ENCODE measurements around the gene ACVR1B. TPM values are rescaled to one million over a fixed set of nuclear protein-coding genes. Genes with fewer than 3 reads are reported as not detected.

Gene ACVR1B
- total RNA-seq, 2 experiments from 2014 or later, result 8.7 to 9.1 TPM

DNA sequence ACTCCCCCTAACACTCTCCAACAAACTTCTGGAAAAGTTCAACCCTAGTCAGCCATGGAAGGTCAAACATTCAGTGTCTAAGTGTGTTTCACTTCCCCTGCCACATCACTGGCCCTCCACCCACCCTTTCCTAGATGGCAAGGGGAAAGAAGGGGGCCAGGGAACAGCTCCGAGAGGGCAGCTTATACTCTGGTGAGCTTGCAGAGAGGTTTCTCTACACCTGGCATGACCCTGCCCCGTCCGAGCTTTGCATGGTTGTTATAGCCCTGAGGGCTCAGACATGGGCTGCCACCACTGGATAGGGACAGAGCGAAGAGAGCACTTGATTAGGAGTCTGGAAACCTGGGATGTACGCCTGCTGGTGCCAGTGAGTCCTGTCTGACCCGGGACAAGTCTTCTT lies 40.2 kb upstream of the ACVR1B start:
- Mint-ChIP-seq H3K27me3 (ENCODE audit: low read depth) (peaks cover 19% of the 10 kb centered on the region), H3K36me3 (ENCODE audit: low read depth) (no peaks in the 10 kb centered on the region), H3K9me3 (no peaks in the 10 kb centered on the region), H3K4me1 (ENCODE audit: low read depth) (no peaks in the 10 kb centered on the region), H3K27ac (no peak overlapping the region), H3K4me3 (no peak overlapping the region)
- intact Hi-C loops (cut with micrococcal nuclease), result no loop called here
- CTCF ChIA-PET, result interaction anchor here (1.0 to 1.3 kb wide), 3 partner anchors 11 to 114 kb away, joined by 4 read pairs; no protein-coding TSS in a partner anchor
- DNase-seq, result no peak

DNA sequence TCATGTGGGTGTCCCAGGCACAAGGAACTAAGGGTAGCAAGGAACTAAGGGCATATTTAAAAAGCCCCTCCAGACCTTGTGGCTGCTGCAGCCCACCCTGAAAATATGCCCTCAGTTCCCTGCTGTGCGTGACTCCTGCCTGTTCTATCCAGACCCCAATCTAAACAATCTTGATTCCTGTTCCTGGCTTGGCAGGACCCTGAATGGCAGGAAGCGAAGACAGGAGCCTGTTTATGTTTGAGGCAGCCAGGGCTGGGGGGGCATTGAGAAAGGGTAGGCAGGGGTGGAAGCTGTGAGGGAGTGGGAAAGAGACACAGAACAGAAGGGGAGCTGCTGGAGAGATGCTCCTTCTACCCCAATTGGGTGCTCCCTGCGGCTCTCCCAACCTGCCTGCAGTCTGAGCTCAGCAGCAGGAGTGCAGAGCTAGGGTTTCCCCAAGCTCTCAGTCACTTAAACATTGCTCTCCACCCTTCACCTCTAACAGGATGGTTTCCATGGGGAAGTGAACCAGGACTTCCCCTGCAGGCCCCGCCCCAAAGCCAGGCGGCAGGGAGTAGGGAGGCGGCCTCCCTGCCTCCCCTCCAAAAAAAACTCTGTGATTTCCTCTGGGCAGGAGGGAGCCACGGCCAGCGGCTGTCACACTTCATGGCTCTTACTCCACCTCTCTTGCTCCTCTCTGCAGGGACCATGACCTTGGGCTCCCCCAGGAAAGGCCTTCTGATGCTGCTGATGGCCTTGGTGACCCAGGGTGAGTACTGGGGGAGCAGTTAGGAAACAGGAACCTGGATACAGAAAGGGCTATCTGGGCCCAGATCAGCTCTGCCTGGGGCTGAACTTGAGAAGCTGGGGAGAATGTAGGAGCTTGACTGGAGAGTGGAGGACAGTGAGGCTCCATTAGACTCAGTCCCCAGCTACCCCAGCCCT lies 39.4 kb upstream of the ACVR1B start:
- Mint-ChIP-seq H3K4me1 (ENCODE audit: low read depth) (no peaks in the 10 kb centered on the region), H3K27me3 (ENCODE audit: low read depth) (peaks cover 16% of the 10 kb centered on the region), H3K36me3 (ENCODE audit: low read depth) (no peaks in the 10 kb centered on the region), H3K9me3 (no peaks in the 10 kb centered on the region), H3K4me3 (no peak overlapping the region), H3K27ac (no peak overlapping the region)
- CTCF ChIA-PET, result interaction anchor here (0.8 to 2.1 kb wide), 8 partner anchors 10 to 114 kb away, joined by 3 to 9 read pairs (median 4); no protein-coding TSS in a partner anchor
- intact Hi-C loops (cut with micrococcal nuclease), result no loop called here
- DNase-seq, result no peak

- CTCF ChIA-PET, result interaction anchor here (0.7 to 2.1 kb wide), 5 partner anchors 8 to 110 kb away, joined by 3 to 9 read pairs (median 4); no protein-coding TSS in a partner anchor
- intact Hi-C loops (cut with micrococcal nuclease), result no loop called here
- Mint-ChIP-seq H3K27ac (no peak overlapping the region), H3K36me3 (ENCODE audit: low read depth) (no peaks in the 10 kb centered on the region), H3K27me3 (ENCODE audit: low read depth) (peaks cover 9% of the 10 kb centered on the region), H3K4me3 (no peak overlapping the region), H3K4me1 (ENCODE audit: low read depth) (no peaks in the 10 kb centered on the region), H3K9me3 (no peaks in the 10 kb centered on the region)
- DNase-seq, result no peak
These were observed 38.1 kb upstream of the ACVR1B start for GRCh38 chr12:51913071-51914033.

GRCh38 chr12:51914034-51914923 lies 37.2 kb upstream of the ACVR1B start:
- no peak overlapping the region for H3K4me3 Mint-ChIP-seq
- no peaks in the 10 kb centered on the region for H3K4me1 Mint-ChIP-seq (ENCODE audit: low read depth)
- no peak overlapping the region for H3K27ac Mint-ChIP-seq
- DNase-seq, result no peak
- no peaks in the 10 kb centered on the region for H3K36me3 Mint-ChIP-seq (ENCODE audit: low read depth)
- no peaks in the 10 kb centered on the region for H3K9me3 Mint-ChIP-seq
- CTCF ChIA-PET, result interaction anchor here (0.6 to 2.1 kb wide), 3 partner anchors 7 to 170 kb away, joined by 3 to 9 read pairs (median 3); no protein-coding TSS in a partner anchor
- peaks cover 4% of the 10 kb centered on the region for H3K27me3 Mint-ChIP-seq (ENCODE audit: low read depth)
- intact Hi-C loops (cut with micrococcal nuclease), result no loop called here

DNA sequence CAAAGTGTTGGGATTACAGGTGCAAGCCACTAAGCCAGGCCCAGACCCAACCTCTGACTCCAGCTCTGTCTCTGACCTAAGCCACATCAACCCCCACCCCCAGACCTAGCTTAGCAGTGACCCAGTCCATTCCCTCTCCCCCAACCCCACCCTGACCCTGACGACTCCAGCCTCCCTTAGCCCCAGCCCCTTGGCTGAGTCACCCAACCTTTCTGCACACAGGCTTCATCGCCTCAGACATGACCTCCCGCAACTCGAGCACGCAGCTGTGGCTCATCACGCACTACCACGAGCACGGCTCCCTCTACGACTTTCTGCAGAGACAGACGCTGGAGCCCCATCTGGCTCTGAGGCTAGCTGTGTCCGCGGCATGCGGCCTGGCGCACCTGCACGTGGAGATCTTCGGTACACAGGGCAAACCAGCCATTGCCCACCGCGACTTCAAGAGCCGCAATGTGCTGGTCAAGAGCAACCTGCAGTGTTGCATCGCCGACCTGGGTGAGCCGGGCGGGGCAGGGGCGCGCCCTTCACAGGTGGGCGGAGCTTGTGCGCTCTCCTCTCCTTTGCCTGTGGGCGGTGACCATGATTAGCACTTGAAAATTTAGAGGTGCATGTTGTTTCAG lies 36.4 kb upstream of the ACVR1B start:
- DNase-seq, result no peak
- H3K36me3 Mint-ChIP-seq (ENCODE audit: low read depth), result no peaks in the 10 kb centered on the region
- CTCF ChIA-PET, result interaction anchor here (0.6 to 0.9 kb wide), 2 partner anchors 78 to 169 kb away, joined by 3 read pairs; no protein-coding TSS in a partner anchor
- H3K9me3 Mint-ChIP-seq, result no peaks in the 10 kb centered on the region
- no peaks in the 10 kb centered on the region for H3K27me3 Mint-ChIP-seq (ENCODE audit: low read depth)
- no peak overlapping the region for H3K4me3 Mint-ChIP-seq
- intact Hi-C loops (cut with micrococcal nuclease), result no loop called here
- no peak overlapping the region for H3K27ac Mint-ChIP-seq
- H3K4me1 Mint-ChIP-seq (ENCODE audit: low read depth), result no peaks in the 10 kb centered on the region

GRCh38 chr12:51915951-51916350 lies 35.5 kb upstream of the ACVR1B start:
- Mint-ChIP-seq H3K27me3 (ENCODE audit: low read depth) (no peaks in the 10 kb centered on the region), H3K4me3 (no peak overlapping the region), H3K9me3 (no peaks in the 10 kb centered on the region), H3K4me1 (ENCODE audit: low read depth) (no peaks in the 10 kb centered on the region), H3K27ac (no peak overlapping the region), H3K36me3 (ENCODE audit: low read depth) (no peaks in the 10 kb centered on the region)
- intact Hi-C loops (cut with micrococcal nuclease), result no loop called here
- DNase-seq, result no peak
- CTCF ChIA-PET, result no interaction called here

DNA sequence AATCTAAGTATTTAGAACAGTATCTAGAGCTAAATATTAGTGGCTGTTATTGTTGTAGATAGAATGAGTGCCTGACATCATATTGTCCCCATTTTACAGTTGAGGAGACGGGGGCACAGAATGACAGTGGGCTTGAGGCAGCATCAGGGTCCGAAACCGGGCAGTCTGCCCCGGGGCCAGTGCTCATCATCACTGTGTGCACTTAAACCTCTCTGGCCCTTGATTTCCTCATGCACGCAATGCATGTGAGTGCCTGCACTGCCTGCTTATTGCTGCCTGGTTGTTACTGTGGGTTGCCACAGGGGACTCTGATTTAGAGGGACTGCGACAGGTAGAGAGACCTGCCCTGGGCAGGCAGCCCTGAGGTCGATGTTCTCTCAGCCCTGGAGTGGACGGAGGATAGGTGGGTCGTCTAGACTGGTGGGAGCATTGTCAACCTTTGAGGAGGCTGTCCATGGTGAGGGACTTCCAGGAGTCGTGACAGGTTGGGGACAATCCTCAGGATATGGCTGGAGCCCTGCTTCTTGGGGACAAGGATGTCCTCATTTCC lies 34.4 kb upstream of the ACVR1B start:
- Mint-ChIP-seq H3K36me3 (ENCODE audit: low read depth) (no peaks in the 10 kb centered on the region), H3K27ac (no peak overlapping the region), H3K9me3 (no peaks in the 10 kb centered on the region), H3K27me3 (ENCODE audit: low read depth) (no peaks in the 10 kb centered on the region), H3K4me3 (no peak overlapping the region), H3K4me1 (ENCODE audit: low read depth) (no peaks in the 10 kb centered on the region)
- DNase-seq, result no peak
- intact Hi-C loops (cut with micrococcal nuclease), result no loop called here
- CTCF ChIA-PET, result no interaction called here

- H3K27me3 Mint-ChIP-seq (ENCODE audit: low read depth), result no peaks in the 10 kb centered on the region
- CTCF ChIA-PET, result interaction anchor here (0.6 to 1.0 kb wide), 2 partner anchors 201 to 497 kb away, joined by 3 read pairs; no protein-coding TSS in a partner anchor
- H3K4me1 Mint-ChIP-seq (ENCODE audit: low read depth), result peaks cover 2% of the 10 kb centered on the region
- H3K27ac Mint-ChIP-seq, result no peak overlapping the region
- no peak overlapping the region for H3K4me3 Mint-ChIP-seq
- intact Hi-C loops (cut with micrococcal nuclease), result no loop called here
- H3K9me3 Mint-ChIP-seq, result no peaks in the 10 kb centered on the region
- H3K36me3 Mint-ChIP-seq (ENCODE audit: low read depth), result no peaks in the 10 kb centered on the region
- DNase-seq, result no peak
These were observed 33.6 kb upstream of the ACVR1B start for GRCh38 chr12:51917746-51918453.

DNA sequence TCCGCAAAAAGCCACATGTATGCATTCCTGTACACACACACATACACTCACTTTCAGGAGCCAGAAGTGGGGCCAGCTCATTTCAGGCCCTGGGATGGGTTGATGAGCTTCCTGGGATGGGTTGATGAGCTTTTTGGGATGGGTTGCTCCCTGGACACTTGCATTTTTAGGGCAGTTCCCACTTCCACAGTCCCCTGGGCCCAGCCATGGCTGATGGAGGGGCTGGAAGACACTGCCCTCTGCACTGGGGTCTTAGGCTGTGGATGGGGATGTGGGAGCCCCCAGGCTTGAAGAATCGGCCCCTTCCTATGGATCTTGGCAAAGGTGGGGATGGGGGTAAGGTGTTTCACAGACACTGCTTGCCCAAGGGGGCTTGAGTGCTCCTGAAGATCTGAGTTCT lies 31.5 kb upstream of the ACVR1B start:
- H3K9me3 Mint-ChIP-seq, result no peaks in the 10 kb centered on the region
- H3K4me3 Mint-ChIP-seq, result no peak overlapping the region
- H3K27me3 Mint-ChIP-seq (ENCODE audit: low read depth), result no peaks in the 10 kb centered on the region
- DNase-seq, result no peak
- CTCF ChIA-PET, result no interaction called here
- intact Hi-C loops (cut with micrococcal nuclease), result no loop called here
- no peak overlapping the region for H3K27ac Mint-ChIP-seq
- H3K4me1 Mint-ChIP-seq (ENCODE audit: low read depth), result peaks cover 14% of the 10 kb centered on the region
- H3K36me3 Mint-ChIP-seq (ENCODE audit: low read depth), result no peaks in the 10 kb centered on the region

- DNase-seq, result no peak
- peaks cover 16% of the 10 kb centered on the region for H3K4me1 Mint-ChIP-seq (ENCODE audit: low read depth)
- CTCF ChIA-PET, result interaction anchor here (0.6 to 4.7 kb wide), 6 partner anchors 8 to 104 kb away, joined by 3 to 25 read pairs (median 6); no protein-coding TSS in a partner anchor
- no peak overlapping the region for H3K4me3 Mint-ChIP-seq
- H3K27ac Mint-ChIP-seq, result no peak overlapping the region
- no peaks in the 10 kb centered on the region for H3K27me3 Mint-ChIP-seq (ENCODE audit: low read depth)
- H3K36me3 Mint-ChIP-seq (ENCODE audit: low read depth), result no peaks in the 10 kb centered on the region
- H3K9me3 Mint-ChIP-seq, result no peaks in the 10 kb centered on the region
- intact Hi-C loops (cut with micrococcal nuclease), result no loop called here
These were observed 30.3 kb upstream of the ACVR1B start for GRCh38 chr12:51921017-51921725.
